ENCODE results near the gene HECTD1. TPM values are rescaled to one million over a fixed set of nuclear protein-coding genes. Genes with fewer than 3 reads are reported as not detected.
"Not testable (repeated sequence)": the region's sequence is repeated elsewhere in the genome, so short reads cannot be mapped to it uniquely, and the experiment has no call there.

HECTD1 gene
- 100 to 1,000 TPM; 189 to 236 (median 209) TPM for total RNA-seq

DNA sequence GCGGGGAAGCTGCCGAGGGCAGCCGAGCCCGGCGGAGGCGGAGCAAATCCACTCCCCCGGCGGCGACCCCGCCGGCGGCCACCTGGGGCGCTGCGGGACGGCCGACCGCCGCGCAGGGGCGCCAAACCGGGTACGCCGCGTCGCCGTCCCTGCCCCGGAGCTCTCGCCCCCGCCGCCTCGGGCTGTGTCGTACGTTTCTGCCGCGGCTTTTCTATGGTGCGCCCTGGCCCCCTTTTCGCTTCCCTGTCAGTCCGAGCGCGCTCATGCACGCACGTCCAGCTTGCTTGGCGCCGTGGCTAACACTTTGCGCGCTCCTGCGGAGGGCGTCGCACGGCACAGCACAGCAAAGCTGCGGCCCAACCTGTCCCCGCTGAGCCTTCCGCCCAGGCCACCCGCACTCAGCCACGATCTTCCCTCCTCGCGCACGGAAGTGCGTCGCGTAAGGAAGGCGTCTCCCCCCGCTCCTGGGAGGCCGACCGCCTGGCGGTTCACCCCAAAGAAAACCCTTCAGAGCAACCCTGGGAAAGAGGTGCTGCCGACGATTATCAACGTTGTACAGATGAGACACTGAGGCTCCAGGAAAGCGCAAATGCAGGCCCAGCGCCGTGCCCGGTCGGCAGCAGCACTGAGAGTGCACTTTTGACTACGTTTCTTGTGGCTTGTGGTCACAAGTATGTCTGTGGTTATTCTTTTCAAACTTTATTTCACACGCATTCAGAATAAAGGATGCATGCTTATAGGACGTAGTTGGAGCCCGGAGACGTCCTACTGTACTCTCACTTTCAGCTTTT lies at the start of gene HECTD1:
Gene HECTD1, minus strand, starts transcription at position 39 of the 791 bp plus-strand sequence. CDS start 1,857 bp downstream, outside the sequence.
- ATAC-seq (ENCODE audit: low FRiP score) = peak; percentile 96

DNA sequence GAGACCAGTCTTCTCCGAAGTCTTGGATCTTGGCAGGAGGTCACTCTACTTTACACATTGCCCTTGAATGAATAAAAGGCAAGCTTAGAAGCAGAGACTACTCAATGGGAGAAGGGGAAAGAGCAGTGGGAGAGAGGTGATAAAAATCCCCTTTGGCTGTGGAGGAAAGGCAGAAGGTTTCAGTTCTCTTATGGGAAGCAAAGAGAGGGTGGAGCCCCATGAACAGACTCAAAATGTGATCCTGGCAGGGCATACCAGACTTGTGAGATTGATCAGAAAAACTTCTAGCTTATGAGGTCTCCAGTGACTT lies 49.6 kb upstream of the HECTD1 start:
- TF ChIP-seq, protein P1, sequence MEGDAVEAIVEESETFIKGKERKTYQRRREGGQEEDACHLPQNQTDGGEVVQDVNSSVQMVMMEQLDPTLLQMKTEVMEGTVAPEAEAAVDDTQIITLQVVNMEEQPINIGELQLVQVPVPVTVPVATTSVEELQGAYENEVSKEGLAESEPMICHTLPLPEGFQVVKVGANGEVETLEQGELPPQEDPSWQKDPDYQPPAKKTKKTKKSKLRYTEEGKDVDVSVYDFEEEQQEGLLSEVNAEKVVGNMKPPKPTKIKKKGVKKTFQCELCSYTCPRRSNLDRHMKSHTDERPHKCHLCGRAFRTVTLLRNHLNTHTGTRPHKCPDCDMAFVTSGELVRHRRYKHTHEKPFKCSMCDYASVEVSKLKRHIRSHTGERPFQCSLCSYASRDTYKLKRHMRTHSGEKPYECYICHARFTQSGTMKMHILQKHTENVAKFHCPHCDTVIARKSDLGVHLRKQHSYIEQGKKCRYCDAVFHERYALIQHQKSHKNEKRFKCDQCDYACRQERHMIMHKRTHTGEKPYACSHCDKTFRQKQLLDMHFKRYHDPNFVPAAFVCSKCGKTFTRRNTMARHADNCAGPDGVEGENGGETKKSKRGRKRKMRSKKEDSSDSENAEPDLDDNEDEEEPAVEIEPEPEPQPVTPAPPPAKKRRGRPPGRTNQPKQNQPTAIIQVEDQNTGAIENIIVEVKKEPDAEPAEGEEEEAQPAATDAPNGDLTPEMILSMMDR (IDR thresholded peaks at IDR 0.05) = no peak
- ATAC-seq (ENCODE audit: low FRiP score) = no peak

More for the DNA sequence above, at the start of gene HECTD1:
- TF ChIP-seq, protein P1 (IDR thresholded peaks at IDR 0.05) = peak in 2 of 3 donors; percentile 73
- DNase-seq (ENCODE audit: low spot score) = peak; percentile 39

DNA sequence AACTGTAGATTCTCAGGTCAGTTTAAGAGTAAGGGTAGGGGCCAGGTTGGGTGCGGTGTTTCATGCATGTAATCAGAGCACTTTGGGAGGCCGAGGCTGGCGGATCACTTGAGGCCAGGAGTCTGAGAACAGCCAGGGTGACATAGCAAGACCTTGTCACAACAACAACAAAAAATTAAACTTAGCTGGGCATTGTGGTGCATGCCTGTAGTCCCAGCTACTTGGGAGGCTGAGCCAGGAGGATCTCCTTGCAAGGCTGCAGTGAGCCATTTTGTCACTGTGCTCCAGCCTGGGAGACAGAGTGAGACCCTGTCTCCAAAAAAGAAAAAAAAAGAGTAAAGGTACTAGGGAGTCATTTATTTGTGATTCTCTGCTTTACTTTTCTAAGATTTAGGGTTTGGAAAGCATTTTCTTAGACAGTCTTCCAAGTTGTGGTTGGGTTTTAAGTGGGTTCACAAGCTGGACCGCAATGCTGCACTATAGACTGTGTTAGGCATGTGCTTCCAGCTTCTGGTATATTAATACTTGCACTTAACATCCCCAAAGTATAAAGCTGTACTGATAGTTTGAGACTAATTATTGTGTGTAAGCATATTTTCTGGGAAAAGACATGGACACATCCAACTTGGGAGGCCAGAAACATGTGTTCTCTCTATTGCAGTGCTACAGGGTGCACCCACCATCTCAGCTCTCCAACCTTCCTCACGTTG lies 49.1 kb upstream of the HECTD1 start:
- no peak for DNase-seq (ENCODE audit: low spot score)
- no peak for ATAC-seq (ENCODE audit: low FRiP score)
- TF ChIP-seq, protein P1 (IDR thresholded peaks at IDR 0.05) = no peak

More for the DNA sequence above, 49.6 kb upstream of the HECTD1 start:
- no peak for DNase-seq (ENCODE audit: low spot score)

DNA sequence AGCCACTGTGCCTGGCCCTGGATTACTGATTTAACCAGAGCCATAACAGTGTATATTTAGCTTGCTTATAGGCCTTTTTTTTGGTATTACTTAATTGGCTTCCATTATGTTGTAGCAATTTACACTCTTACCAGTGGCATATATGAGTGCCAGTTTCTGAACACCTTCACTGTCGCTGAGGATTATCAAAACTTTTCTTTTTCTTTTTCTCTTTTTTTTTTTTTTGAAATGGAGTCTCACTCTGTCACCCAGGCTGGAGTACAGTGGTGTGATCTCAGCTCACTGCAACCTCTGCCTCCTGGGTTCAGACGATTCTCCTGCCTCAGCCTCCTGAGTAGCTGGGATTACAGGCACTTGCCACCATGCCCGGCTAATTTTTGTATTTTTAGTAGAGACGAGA lies 48.3 kb upstream of the HECTD1 start:
- not testable (repeated sequence) for DNase-seq (ENCODE audit: low spot score); ATAC-seq (ENCODE audit: low FRiP score)

DNA sequence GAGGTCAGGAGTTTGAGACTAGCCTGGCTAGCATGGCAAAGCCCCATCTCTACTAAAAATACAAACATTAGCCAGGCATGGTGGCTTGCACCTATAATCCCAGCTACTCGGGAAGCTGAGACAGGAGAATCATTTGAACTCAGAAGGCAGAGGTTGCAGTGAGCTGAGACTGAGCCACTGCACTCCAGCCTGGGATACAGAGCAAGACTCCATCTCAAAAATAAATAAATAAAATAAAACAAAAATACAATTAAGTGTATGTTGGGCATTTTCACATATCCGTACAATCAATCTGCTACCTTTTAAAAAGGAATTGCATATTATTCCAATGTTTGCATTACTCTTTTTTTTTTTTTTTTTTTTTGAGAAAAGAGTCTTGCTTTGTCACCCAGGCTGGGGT lies 47.7 kb upstream of the HECTD1 start:
- DNase-seq (ENCODE audit: low spot score) = no peak
- TF ChIP-seq, protein P1 (IDR thresholded peaks at IDR 0.05) = no peak
- ATAC-seq (ENCODE audit: low FRiP score) = no peak

DNA sequence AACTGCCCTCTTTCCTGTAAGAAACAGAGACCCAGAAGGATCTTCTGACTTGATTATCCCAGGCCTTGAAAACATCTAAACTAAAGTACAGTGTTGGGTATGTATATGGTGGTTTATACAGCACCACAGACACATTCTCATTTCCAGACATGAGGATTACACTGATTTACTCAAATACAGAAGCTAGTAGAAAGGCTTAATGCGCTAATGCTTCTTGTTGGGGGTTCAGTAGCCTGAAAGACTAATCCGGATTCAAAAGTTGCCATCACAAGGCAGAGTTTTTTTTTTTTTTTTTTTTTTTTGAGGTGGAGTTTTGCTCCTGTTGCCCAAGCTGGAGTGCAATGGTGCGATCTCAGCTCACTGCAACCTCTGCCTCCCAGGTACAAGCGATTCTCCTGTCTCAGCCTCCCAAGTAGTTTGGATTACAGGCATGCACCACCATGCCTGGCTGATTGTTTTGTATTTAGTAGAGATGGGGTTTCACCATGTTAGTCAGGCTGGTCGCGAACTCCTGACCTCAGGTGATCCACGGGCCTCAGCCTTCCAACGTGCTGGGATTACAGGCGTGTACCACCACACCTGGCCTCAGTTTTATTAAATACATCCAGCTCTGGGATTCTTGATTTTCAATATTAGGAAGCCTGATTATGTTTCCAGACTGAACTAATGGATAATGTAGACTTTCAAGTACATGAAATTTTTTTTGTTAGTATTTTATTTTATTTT lies 46.3 kb upstream of the HECTD1 start:
- TF ChIP-seq, protein P1 (IDR thresholded peaks at IDR 0.05) = no peak
- DNase-seq (ENCODE audit: low spot score) (no peak), ATAC-seq (ENCODE audit: low FRiP score) (no peak)

DNA sequence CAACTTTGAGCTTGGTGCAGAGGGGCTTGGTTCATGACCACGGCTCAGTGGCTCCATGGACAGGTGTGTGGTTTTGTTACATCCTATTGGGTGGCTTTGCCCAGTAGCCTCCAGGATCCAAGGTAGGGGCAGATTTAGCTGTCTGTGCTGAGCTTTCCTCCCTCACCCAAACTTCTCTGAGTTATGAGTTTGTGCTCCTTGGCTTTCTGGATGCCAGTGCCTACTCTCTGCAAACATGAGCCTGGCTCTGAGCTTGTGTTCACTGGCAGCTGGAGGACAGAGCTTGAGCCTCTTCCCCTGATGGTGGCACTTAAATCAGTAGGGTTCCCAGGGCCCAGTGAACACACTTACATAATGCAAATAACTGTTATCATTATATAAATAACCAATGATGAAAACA lies 45.3 kb upstream of the HECTD1 start:
- TF ChIP-seq, protein P1 (IDR thresholded peaks at IDR 0.05) = no peak
- DNase-seq (ENCODE audit: low spot score) (no peak), ATAC-seq (ENCODE audit: low FRiP score) (no peak)
